RWPE2 (cell line): ENCODE results near the gene GRIN1.

Experiments
- ATAC-seq: fragments of 200-7000 bp; cut with Tn5 transposase; 3 replicates; pipeline ENCODE4 v1.9.1; 2021; ENCODE audit warnings: low read depth
- DNase-seq: peaks from one replicate; pipeline ENCODE4 v3.0.0-alpha.2; 2020; ENCODE audit warnings: low spot score
- H3K27ac ChIP-seq: fragments of 450-650 bp; 2 replicates; pipeline ENCODE4 v1.5.1; 2017; ENCODE audit warnings: mild to moderate bottlenecking; ENCODE audit not compliant: poor library complexity, severe bottlenecking
- H3K27me3 ChIP-seq: fragments of 250-450 bp; sonication (Bioruptor Pico); 2 replicates; pipeline ENCODE4 v1.5.1; 2021; ENCODE audit warnings: mild to moderate bottlenecking, moderate library complexity; ENCODE audit not compliant: insufficient read depth, poor library complexity, severe bottlenecking
- H3K36me3 ChIP-seq: fragments of 250-450 bp; sonication (Bioruptor Pico); 2 replicates; pipeline ENCODE4 v1.5.1; 2020; ENCODE audit warnings: low read depth, mild to moderate bottlenecking, moderate library complexity
- H3K4me1 ChIP-seq: fragments of 250-450 bp; sonication (Bioruptor Pico); 2 replicates; pipeline ENCODE4 v1.5.1; 2021; ENCODE audit warnings: mild to moderate bottlenecking, moderate library complexity; ENCODE audit not compliant: insufficient read depth, poor library complexity, severe bottlenecking
- H3K4me3 ChIP-seq: fragments of 250-450 bp; sonication (Bioruptor Pico); 2 replicates; pipeline ENCODE4 v1.5.1; 2021; ENCODE audit warnings: mild to moderate bottlenecking, moderate library complexity; ENCODE audit not compliant: severe bottlenecking
- H3K9me3 ChIP-seq: fragments of 250-450 bp; sonication (Bioruptor Pico); 2 replicates; pipeline ENCODE4 v1.5.1; 2021; ENCODE audit warnings: mild to moderate bottlenecking, moderate library complexity; ENCODE audit not compliant: severe bottlenecking
- TF ChIP-seq, protein P1 (sequence below): fragments of 450-650 bp; IDR thresholded peaks from one replicate; pipeline ENCODE4 v1.5.1; 2017; ENCODE audit warnings: mild to moderate bottlenecking, moderate library complexity; ENCODE audit not compliant: poor library complexity, severe bottlenecking

Gene GRIN1

DNA sequence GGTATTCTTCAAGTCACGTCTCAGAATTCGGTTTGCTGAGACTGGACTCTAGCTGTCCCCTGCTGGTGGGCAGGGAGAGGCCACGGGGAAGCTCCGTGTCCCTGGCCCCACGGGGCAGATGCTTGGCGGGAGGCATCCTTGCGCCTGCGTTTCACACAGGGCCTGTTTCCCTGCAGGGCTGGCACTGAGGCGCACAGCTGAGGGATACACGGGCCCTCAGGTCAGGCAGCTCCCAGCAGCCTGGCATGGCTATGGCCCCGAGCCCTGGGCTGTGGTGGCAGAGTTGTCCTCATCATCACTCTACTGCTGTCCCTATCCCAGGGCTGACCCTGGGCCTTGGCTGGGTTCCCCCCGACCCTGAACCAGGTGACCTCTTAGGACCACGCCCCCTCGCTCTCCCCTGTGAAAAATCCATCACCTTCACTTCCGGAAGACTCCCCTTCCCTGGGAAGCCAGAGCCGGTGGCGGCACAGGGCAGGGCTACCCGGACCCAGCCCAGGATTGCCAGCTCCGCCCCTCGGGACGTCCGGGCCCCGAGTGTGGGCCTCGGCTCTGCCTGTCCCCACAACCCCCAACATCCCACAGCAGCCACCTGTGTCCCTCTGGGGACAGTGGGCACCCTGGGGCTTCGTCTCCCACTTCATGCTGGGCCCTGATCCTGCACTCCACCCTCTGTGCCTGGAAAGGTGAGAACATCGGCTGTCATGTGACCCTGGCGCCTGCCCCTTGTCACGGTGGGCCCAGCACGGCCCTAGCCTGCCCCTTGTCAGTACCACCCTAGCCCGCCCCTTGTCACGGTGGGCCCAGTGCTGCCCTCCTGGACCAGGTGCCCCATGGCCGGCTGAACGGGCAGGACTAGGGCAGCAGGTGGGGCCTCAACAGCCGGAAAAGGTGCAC is 29.5 kb upstream of the GRIN1 start:
- Histone ChIP-seq H3K36me3 (peaks cover 34% of the 10 kb centered on the region), H3K9me3 (no peaks in the 10 kb centered on the region), H3K4me1 (no peaks in the 10 kb centered on the region), H3K4me3 (no peak overlapping the region), H3K27me3 (no peaks in the 10 kb centered on the region), H3K27ac (no peak overlapping the region)
- no peak for ATAC-seq
- TF ChIP-seq, protein P1, sequence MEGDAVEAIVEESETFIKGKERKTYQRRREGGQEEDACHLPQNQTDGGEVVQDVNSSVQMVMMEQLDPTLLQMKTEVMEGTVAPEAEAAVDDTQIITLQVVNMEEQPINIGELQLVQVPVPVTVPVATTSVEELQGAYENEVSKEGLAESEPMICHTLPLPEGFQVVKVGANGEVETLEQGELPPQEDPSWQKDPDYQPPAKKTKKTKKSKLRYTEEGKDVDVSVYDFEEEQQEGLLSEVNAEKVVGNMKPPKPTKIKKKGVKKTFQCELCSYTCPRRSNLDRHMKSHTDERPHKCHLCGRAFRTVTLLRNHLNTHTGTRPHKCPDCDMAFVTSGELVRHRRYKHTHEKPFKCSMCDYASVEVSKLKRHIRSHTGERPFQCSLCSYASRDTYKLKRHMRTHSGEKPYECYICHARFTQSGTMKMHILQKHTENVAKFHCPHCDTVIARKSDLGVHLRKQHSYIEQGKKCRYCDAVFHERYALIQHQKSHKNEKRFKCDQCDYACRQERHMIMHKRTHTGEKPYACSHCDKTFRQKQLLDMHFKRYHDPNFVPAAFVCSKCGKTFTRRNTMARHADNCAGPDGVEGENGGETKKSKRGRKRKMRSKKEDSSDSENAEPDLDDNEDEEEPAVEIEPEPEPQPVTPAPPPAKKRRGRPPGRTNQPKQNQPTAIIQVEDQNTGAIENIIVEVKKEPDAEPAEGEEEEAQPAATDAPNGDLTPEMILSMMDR = no peak
- no peak for DNase-seq

DNA sequence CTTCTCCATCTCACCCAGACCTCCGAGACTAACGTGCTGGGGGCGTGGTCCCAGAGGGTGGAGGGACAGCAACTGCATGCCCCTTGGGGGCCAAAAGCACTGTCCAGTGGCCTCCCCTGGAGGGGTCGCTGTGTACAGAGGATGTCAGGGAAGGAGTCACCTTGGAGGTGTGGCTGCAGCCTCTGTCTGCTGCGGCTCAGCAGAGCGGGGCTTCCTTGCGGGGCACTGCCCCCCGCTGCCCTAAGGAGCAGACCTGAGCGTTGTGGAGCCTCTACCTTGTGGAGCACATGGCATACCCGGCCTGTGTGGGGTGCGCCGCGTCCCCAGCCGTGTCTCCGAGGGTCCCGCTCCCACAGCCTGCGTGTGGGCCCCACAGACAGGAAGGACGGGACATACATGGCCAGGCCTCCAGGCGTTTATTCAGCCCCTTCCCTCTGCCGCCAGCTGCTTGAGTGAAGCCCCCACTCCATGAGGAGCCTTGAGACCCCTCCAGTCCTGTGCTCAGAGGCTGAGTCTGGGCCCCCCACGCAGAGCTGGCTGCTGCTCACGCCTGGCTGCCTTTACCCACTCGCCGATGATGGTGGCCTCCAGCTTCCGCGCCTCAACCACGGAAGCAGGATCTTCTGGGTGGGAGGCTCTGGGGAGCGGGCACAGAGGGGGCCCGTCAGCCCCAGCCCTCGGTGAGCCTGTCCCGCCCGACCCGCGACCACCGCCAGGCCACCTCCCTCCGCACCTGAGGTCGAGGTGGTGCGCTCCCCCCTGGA is 28.6 kb upstream of the GRIN1 start:
- ATAC-seq (no peak), DNase-seq (no peak)
- H3K36me3 ChIP-seq = peaks cover 27% of the 10 kb centered on the region
- H3K9me3 ChIP-seq = no peaks in the 10 kb centered on the region
- H3K4me3 ChIP-seq = no peak overlapping the region
- TF ChIP-seq, protein P1 = no peak
- H3K4me1 ChIP-seq = no peaks in the 10 kb centered on the region
- H3K27ac ChIP-seq = no peak overlapping the region
- no peaks in the 10 kb centered on the region for H3K27me3 ChIP-seq

DNA sequence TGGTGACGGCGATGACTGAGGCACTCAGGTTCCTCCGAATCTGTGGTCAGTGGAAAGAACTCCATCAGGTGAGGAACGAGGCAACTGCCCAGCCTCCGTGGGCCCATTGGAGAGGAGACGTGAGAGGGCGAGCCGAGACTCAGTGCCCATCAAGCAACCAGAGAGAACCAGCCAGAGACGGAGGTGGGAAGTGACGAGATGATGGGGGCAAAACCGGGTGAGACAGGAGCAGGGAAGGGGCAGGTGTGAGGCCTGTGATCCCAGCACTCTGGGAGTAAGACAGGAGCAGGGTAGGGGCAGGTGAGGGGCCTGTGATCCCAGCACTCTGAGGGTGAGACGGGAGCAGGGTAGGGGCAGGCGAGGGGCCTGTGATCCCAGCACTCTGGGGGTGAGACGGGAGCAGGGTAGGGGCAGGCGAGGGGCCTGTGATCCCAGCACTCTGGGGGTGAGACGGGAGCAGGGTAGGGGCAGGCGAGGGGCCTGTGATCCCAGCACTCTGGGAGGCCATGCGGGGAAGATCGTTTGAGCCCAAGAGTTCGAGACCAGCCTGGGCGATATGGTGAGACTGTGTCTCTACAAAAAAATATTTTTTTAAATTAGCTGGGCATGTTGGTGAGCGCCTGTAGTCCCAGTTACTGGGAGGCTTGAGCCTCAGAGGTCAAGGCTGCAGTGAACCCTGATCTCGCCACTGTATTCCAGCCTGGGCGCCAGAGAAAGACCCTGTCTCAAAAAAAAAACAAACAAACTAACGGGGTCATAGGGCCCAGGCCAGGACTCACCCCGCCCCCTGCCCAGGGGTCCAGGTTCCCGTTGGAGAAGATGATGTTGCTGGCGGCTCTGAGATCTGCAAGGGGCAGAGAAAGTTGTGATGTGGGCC is 27.8 kb upstream of the GRIN1 start:
- TF ChIP-seq, protein P1 = no peak
- H3K36me3 ChIP-seq = peaks cover 22% of the 10 kb centered on the region; the same call in 1 of the 2 replicates
- no peak overlapping the region for H3K27ac ChIP-seq
- ATAC-seq (no peak), DNase-seq (no peak)
- H3K4me3 ChIP-seq = no peak overlapping the region
- H3K4me1 ChIP-seq = no peaks in the 10 kb centered on the region
- no peaks in the 10 kb centered on the region for H3K27me3 ChIP-seq
- no peaks in the 10 kb centered on the region for H3K9me3 ChIP-seq

DNA sequence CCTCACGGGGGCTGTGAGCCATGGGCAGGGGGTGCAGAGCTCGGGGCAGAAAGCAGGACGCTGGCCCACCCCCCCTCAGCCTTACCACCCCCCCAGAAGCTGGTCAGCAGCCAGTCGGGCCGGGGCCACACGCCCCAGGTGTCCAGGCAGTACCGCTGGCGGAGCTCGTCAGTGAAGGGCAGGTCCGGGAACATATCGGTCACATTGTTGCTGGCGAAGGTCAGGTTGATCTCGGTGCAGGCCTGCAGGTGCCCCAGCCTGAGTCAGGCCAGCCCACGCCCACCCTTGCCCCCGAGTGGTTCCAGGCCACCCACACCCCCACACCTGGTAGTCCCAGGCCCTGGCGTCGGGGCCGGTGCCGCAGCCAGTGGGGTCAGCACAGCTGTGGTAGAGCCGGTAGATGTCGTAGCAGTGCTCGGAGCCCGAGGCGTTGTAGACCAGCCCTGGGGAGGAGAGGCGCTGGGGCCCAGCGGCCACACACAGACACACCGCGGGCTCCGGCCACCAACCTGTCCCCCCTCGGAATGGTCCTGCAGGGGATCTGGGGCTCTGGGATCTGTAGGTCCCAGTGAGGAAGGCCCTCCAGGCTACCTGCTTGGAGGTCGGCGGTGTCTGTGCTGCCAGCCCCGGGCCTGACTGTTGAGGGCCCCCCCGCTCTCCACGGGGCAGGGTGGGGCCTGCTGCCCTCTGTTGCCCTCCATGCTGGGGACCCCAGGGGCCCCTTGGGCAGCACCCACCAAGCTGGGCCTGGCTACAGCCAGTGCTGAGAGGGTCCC is 27.0 kb upstream of the GRIN1 start:
- H3K9me3 ChIP-seq = no peaks in the 10 kb centered on the region
- H3K27me3 ChIP-seq = no peaks in the 10 kb centered on the region
- ATAC-seq (no peak), DNase-seq (no peak)
- TF ChIP-seq, protein P1 = no peak
- H3K36me3 ChIP-seq = peaks cover 22% of the 10 kb centered on the region; the same call in 1 of the 2 replicates
- H3K4me3 ChIP-seq = no peak overlapping the region
- H3K4me1 ChIP-seq = no peaks in the 10 kb centered on the region
- no peak overlapping the region for H3K27ac ChIP-seq
